ENCODE results near the gene TEF. TPM values are rescaled to one million over a fixed set of nuclear protein-coding genes. Genes with fewer than 3 reads are reported as not detected.

The TEF gene
- polyA plus RNA-seq, 2 donors, result 8.5 to 9.5 TPM

- Histone ChIP-seq H3K4me1 (ENCODE audit: control insufficient read depth in 2 of 2, insufficient read depth in 2 of 2, low read length in 1 of 2) (peaks cover 2 to 11% of the 10 kb centered on the region in 2 donors), H3K36me3 (ENCODE audit: control insufficient read depth in 2 of 2, insufficient read depth in 2 of 2, low read length in 1 of 2) (no peaks in the 10 kb centered on the region), H3K9me3 (ENCODE audit: control insufficient read depth in 2 of 2, insufficient read depth in 1 of 2, low read depth in 1 of 2, low read length in 1 of 2) (no peaks in the 10 kb centered on the region), H3K27ac (ENCODE audit: low read depth in 2 of 2, low read length in 1 of 2) (no peak overlapping the region), H3K4me3 (ENCODE audit: low read depth in 1 of 2, low read length in 2 of 2) (no peak overlapping the region), H3K27me3 (ENCODE audit: control insufficient read depth in 1 of 2, insufficient read depth in 2 of 2, low read length in 2 of 2) (no peaks in the 10 kb centered on the region)
- 83 to 91% methylated on average over 3 of the region's 3 CpGs for WGBS, 2 donors
Measured at GRCh38 chr22:41407433-41407832, 25.7 kb downstream of the TEF start.

- no peaks in the 10 kb centered on the region for H3K36me3 ChIP-seq (ENCODE audit: control insufficient read depth in 2 of 2, insufficient read depth in 2 of 2, low read length in 1 of 2)
- no peak overlapping the region for H3K27ac ChIP-seq (ENCODE audit: low read depth in 2 of 2, low read length in 1 of 2)
- WGBS, 2 donors, result 75 to 78% methylated on average over 7 to 8 of the region's 8 CpGs
- H3K27me3 ChIP-seq (ENCODE audit: control insufficient read depth in 1 of 2, insufficient read depth in 2 of 2, low read length in 2 of 2), result no peaks in the 10 kb centered on the region
- H3K4me1 ChIP-seq (ENCODE audit: control insufficient read depth in 2 of 2, insufficient read depth in 2 of 2, low read length in 1 of 2), result peaks cover under 1 to 15% of the 10 kb centered on the region in 2 donors
- H3K4me3 ChIP-seq (ENCODE audit: low read depth in 1 of 2, low read length in 2 of 2), result no peak overlapping the region
- no peaks in the 10 kb centered on the region for H3K9me3 ChIP-seq (ENCODE audit: control insufficient read depth in 2 of 2, insufficient read depth in 1 of 2, low read depth in 1 of 2, low read length in 1 of 2)
Measured at GRCh38 chr22:41408665-41409064, 26.9 kb downstream of the TEF start.

DNA sequence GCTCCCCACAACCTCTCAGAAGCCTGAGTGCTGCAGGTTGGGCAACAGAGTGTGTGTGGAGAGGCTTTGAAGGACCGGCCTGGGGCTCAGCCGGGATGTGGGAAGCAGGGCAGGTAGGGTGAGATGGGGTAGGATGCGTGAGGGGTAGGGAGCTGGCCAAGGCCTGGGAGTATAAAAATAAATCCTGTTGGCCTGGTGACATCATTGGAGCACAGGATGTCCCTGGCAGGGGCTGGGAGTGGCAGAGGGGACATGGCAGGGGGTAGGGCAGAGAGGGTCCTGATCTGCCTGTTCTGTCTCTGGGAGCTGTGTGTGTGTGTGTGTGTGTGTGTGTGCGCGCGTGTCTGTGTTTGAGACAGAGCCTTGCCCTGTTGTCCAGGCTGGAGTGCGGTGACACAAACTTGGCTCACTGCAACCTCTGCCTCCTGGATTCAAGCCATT is 28.6 kb downstream of the TEF start:
- H3K27me3 ChIP-seq (ENCODE audit: control insufficient read depth in 1 of 2, insufficient read depth in 2 of 2, low read length in 2 of 2), result no peaks in the 10 kb centered on the region

GRCh38 chr22:41411021-41411851 is 29.5 kb downstream of the TEF start:
- 76 to 84% methylated on average over 11 of the region's 11 CpGs for WGBS, 2 donors
- Histone ChIP-seq H3K4me1 (ENCODE audit: control insufficient read depth in 2 of 2, insufficient read depth in 2 of 2, low read length in 1 of 2) (peaks cover 5 to 20% of the 10 kb centered on the region in 2 donors), H3K27me3 (ENCODE audit: control insufficient read depth in 1 of 2, insufficient read depth in 2 of 2, low read length in 2 of 2) (no peaks in the 10 kb centered on the region), H3K27ac (ENCODE audit: low read depth in 2 of 2, low read length in 1 of 2) (peak overlapping the region; percentile 68 to 70), H3K36me3 (ENCODE audit: control insufficient read depth in 2 of 2, insufficient read depth in 2 of 2, low read length in 1 of 2) (no peaks in the 10 kb centered on the region), H3K4me3 (ENCODE audit: low read depth in 1 of 2, low read length in 2 of 2) (no peak overlapping the region), H3K9me3 (ENCODE audit: control insufficient read depth in 2 of 2, insufficient read depth in 1 of 2, low read depth in 1 of 2, low read length in 1 of 2) (no peaks in the 10 kb centered on the region)

More for the DNA sequence above, 28.6 kb downstream of the TEF start:
- no peaks in the 10 kb centered on the region for H3K36me3 ChIP-seq (ENCODE audit: control insufficient read depth in 2 of 2, insufficient read depth in 2 of 2, low read length in 1 of 2)
- no peaks in the 10 kb centered on the region for H3K9me3 ChIP-seq (ENCODE audit: control insufficient read depth in 2 of 2, insufficient read depth in 1 of 2, low read depth in 1 of 2, low read length in 1 of 2)
- H3K4me3 ChIP-seq (ENCODE audit: low read depth in 1 of 2, low read length in 2 of 2), result no peak overlapping the region
- H3K4me1 ChIP-seq (ENCODE audit: control insufficient read depth in 2 of 2, insufficient read depth in 2 of 2, low read length in 1 of 2), result peaks cover under 1 to 20% of the 10 kb centered on the region in 2 donors
- peak overlapping the region; percentile 65 to 68 for H3K27ac ChIP-seq (ENCODE audit: low read depth in 2 of 2, low read length in 1 of 2)
- 47 to 55% methylated on average over 7 of the region's 7 CpGs for WGBS, 2 donors

DNA sequence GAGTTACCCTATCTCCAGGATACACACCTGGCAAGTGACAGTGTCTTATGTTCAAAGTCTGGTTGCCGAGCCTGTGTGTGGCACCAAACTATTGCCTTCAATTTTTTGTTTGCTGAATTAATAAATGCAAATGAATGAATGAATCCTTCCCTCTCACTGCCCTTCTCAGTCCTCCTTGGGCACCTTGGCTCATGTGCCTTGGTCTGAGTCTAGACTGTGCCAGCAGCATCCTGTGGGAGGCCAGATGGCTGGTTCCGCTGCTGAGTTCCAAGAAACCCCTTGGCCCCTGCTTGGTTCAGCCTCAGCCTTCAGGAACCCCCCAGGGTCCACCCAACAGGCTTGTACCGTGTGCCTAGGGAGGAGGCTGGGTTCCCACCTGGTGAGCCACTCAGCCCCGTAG is 33.8 kb downstream of the TEF start:
- 84 to 92% methylated on average over 4 of the region's 4 CpGs for WGBS, 2 donors
- Histone ChIP-seq H3K9me3 (ENCODE audit: control insufficient read depth in 2 of 2, insufficient read depth in 1 of 2, low read depth in 1 of 2, low read length in 1 of 2) (no peaks in the 10 kb centered on the region), H3K36me3 (ENCODE audit: control insufficient read depth in 2 of 2, insufficient read depth in 2 of 2, low read length in 1 of 2) (no peaks in the 10 kb centered on the region), H3K27me3 (ENCODE audit: control insufficient read depth in 1 of 2, insufficient read depth in 2 of 2, low read length in 2 of 2) (no peaks in the 10 kb centered on the region), H3K4me1 (ENCODE audit: control insufficient read depth in 2 of 2, insufficient read depth in 2 of 2, low read length in 1 of 2) (peaks cover 5 to 22% of the 10 kb centered on the region in 2 donors), H3K4me3 (ENCODE audit: low read depth in 1 of 2, low read length in 2 of 2) (no peak overlapping the region), H3K27ac (ENCODE audit: low read depth in 2 of 2, low read length in 1 of 2) (peak overlapping the region in 1 of 2 donors; percentile 38)

GRCh38 chr22:41417622-41418390 is 36.1 kb downstream of the TEF start:
- H3K27ac ChIP-seq (ENCODE audit: low read depth in 2 of 2, low read length in 1 of 2), result peak overlapping the region; percentile 74 to 81
- no peaks in the 10 kb centered on the region for H3K9me3 ChIP-seq (ENCODE audit: control insufficient read depth in 2 of 2, insufficient read depth in 1 of 2, low read depth in 1 of 2, low read length in 1 of 2)
- no peak overlapping the region for H3K4me3 ChIP-seq (ENCODE audit: low read depth in 1 of 2, low read length in 2 of 2)
- WGBS, 2 donors, result 43 to 55% methylated on average over 13 of the region's 13 CpGs
- H3K4me1 ChIP-seq (ENCODE audit: control insufficient read depth in 2 of 2, insufficient read depth in 2 of 2, low read length in 1 of 2), result peaks cover 5 to 15% of the 10 kb centered on the region in 2 donors
- H3K27me3 ChIP-seq (ENCODE audit: control insufficient read depth in 1 of 2, insufficient read depth in 2 of 2, low read length in 2 of 2), result no peaks in the 10 kb centered on the region
- H3K36me3 ChIP-seq (ENCODE audit: control insufficient read depth in 2 of 2, insufficient read depth in 2 of 2, low read length in 1 of 2), result no peaks in the 10 kb centered on the region

- 86 to 93% methylated on average over 9 of the region's 9 CpGs for WGBS, 2 donors
- H3K27ac ChIP-seq (ENCODE audit: low read depth in 2 of 2, low read length in 1 of 2), result peak overlapping the region; percentile 21 to 81
- peaks cover 5 to 14% of the 10 kb centered on the region in 2 donors for H3K4me1 ChIP-seq (ENCODE audit: control insufficient read depth in 2 of 2, insufficient read depth in 2 of 2, low read length in 1 of 2)
- no peaks in the 10 kb centered on the region for H3K9me3 ChIP-seq (ENCODE audit: control insufficient read depth in 2 of 2, insufficient read depth in 1 of 2, low read depth in 1 of 2, low read length in 1 of 2)
- H3K36me3 ChIP-seq (ENCODE audit: control insufficient read depth in 2 of 2, insufficient read depth in 2 of 2, low read length in 1 of 2), result no peaks in the 10 kb centered on the region
- H3K4me3 ChIP-seq (ENCODE audit: low read depth in 1 of 2, low read length in 2 of 2), result no peak overlapping the region
- no peaks in the 10 kb centered on the region for H3K27me3 ChIP-seq (ENCODE audit: control insufficient read depth in 1 of 2, insufficient read depth in 2 of 2, low read length in 2 of 2)
Measured at GRCh38 chr22:41418717-41419116, 37.0 kb downstream of the TEF start.

- Histone ChIP-seq H3K9me3 (ENCODE audit: control insufficient read depth in 2 of 2, insufficient read depth in 1 of 2, low read depth in 1 of 2, low read length in 1 of 2) (no peaks in the 10 kb centered on the region), H3K4me1 (ENCODE audit: control insufficient read depth in 2 of 2, insufficient read depth in 2 of 2, low read length in 1 of 2) (no peaks in the 10 kb centered on the region), H3K27me3 (ENCODE audit: control insufficient read depth in 1 of 2, insufficient read depth in 2 of 2, low read length in 2 of 2) (no peaks in the 10 kb centered on the region), H3K36me3 (ENCODE audit: control insufficient read depth in 2 of 2, insufficient read depth in 2 of 2, low read length in 1 of 2) (peaks cover 0 to 7% of the 10 kb centered on the region in 2 donors), H3K27ac (ENCODE audit: low read depth in 2 of 2, low read length in 1 of 2) (no peak overlapping the region), H3K4me3 (ENCODE audit: low read depth in 1 of 2, low read length in 2 of 2) (no peak overlapping the region)
- 66 to 68% methylated on average over 9 of the region's 9 CpGs for WGBS, 2 donors
Measured at GRCh38 chr22:41425660-41426365, 44.1 kb downstream of the TEF start.

DNA sequence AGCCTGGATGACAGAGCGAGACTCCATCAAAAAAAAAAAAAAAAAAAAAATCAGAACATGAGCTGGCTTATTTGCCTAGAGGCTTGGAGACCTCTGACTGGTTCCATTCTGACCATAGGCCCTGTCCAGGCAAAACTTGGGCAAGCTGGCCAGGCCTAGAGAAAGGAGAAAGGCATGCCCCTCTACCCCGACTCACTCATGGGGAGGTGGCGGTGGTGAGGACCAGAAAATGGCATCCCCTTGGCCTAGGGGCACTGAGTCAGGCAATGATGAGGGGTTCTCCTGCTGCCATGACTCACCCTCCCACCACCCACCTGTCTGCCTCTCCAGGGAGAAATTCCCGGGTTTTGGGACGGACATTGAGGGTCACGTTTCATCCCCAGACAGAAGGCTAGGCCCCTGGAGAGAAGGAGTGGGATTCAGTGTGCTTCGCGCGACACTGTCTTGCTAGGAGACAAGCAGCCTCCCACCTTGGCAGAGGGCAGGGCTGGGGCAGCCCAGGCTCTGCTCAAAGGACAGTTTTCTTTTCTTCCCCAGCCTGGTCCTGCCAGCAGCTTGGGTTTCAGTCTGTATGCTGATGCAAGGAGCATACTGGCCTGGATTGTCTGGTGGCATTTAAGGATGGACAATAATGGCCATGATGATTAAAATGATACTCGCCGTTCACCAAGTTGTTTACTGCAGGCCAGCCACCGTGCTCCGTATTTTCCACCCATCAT is 47.6 kb downstream of the TEF start:
- H3K27ac ChIP-seq (ENCODE audit: low read depth in 2 of 2, low read length in 1 of 2), result no peak overlapping the region
- H3K4me1 ChIP-seq (ENCODE audit: control insufficient read depth in 2 of 2, insufficient read depth in 2 of 2, low read length in 1 of 2), result no peaks in the 10 kb centered on the region
- no peak overlapping the region for H3K4me3 ChIP-seq (ENCODE audit: low read depth in 1 of 2, low read length in 2 of 2)
- no peaks in the 10 kb centered on the region for H3K9me3 ChIP-seq (ENCODE audit: control insufficient read depth in 2 of 2, insufficient read depth in 1 of 2, low read depth in 1 of 2, low read length in 1 of 2)
- H3K27me3 ChIP-seq (ENCODE audit: control insufficient read depth in 1 of 2, insufficient read depth in 2 of 2, low read length in 2 of 2), result no peaks in the 10 kb centered on the region
- H3K36me3 ChIP-seq (ENCODE audit: control insufficient read depth in 2 of 2, insufficient read depth in 2 of 2, low read length in 1 of 2), result peaks cover 3 to 22% of the 10 kb centered on the region in 2 donors
- WGBS, 2 donors, result 90 to 91% methylated on average over 13 of the region's 13 CpGs
